Measurements from ENCODE around the gene ZDHHC17. TPM values are rescaled to one million over a fixed set of nuclear protein-coding genes. Genes with fewer than 3 reads are reported as not detected.

Gene ZDHHC17, protein sequence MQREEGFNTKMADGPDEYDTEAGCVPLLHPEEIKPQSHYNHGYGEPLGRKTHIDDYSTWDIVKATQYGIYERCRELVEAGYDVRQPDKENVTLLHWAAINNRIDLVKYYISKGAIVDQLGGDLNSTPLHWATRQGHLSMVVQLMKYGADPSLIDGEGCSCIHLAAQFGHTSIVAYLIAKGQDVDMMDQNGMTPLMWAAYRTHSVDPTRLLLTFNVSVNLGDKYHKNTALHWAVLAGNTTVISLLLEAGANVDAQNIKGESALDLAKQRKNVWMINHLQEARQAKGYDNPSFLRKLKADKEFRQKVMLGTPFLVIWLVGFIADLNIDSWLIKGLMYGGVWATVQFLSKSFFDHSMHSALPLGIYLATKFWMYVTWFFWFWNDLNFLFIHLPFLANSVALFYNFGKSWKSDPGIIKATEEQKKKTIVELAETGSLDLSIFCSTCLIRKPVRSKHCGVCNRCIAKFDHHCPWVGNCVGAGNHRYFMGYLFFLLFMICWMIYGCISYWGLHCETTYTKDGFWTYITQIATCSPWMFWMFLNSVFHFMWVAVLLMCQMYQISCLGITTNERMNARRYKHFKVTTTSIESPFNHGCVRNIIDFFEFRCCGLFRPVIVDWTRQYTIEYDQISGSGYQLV
- 42.0 and 50.4 TPM in 2 replicates for total RNA-seq

- H2AFZ ChIP-seq (ENCODE audit: low read length) = peak within 1 kb of the TSS; percentile 97
- DNase-seq (ENCODE audit: insufficient read length, low spot score, missing footprints) = peak; percentile 97
- H4K20me1 ChIP-seq (ENCODE audit: insufficient read depth, low read length) = peaks cover 27% of the 10 kb centered on the region
- peaks cover 15% of the 10 kb centered on the region for H3K4me1 ChIP-seq (ENCODE audit: insufficient read depth, low read length)
- no peak for TF ChIP-seq CTCF (IDR thresholded peaks at IDR 0.05; ENCODE audit: extremely low read depth, low read depth, low read length)
- H3K9me3 ChIP-seq (ENCODE audit: low read depth, low read length) = no peaks in the 10 kb centered on the region
- H3K27ac ChIP-seq (ENCODE audit: low read depth, low read length) = peak within 1 kb of the TSS; percentile 90
- peaks cover 46% of the 10 kb centered on the region for H3K79me2 ChIP-seq (ENCODE audit: insufficient read depth, low read length)
- peak within 1 kb of the TSS; percentile 98 for H3K4me3 ChIP-seq (ENCODE audit: insufficient read depth, low read length)
- no peaks in the 10 kb centered on the region for H3K27me3 ChIP-seq (ENCODE audit: insufficient read depth, low read length)
- peak within 1 kb of the TSS; percentile 94 for H3K4me2 ChIP-seq (ENCODE audit: insufficient read depth, low read length)
- no peaks in the 10 kb centered on the region for H3K36me3 ChIP-seq (ENCODE audit: insufficient read depth, low read length)
Measured at GRCh38 chr12:76763746-76764675, at the start of gene ZDHHC17. Gene ZDHHC17, plus strand, starts transcription at chr12:76764115. Its CDS starts 122 bp downstream, at chr12:76764237.

DNA sequence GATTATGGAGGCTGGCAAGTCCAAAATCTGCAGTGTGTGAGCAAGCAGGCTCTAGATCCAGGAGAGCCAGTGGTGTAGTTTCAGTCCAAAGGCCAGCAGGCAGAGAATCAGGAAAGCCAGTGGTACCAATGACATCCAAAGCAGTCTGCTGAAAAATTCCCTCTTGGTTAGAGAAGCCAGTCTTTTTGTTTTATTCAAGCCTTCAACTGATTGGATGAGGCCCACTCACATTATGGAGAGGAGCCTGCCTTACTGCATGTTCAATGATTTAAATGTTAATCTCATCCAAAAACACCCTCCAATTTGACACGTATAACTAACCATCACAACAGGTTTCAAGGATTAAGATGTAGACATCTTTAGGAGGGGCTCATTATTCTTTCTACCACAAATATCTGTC is 49.5 kb upstream of the ZDHHC17 start:
- no peaks in the 10 kb centered on the region for H3K9me3 ChIP-seq (ENCODE audit: low read depth, low read length)
- H3K27me3 ChIP-seq (ENCODE audit: insufficient read depth, low read length) = no peaks in the 10 kb centered on the region
- DNase-seq (ENCODE audit: insufficient read length, low spot score, missing footprints) = no peak
- no peak for TF ChIP-seq CTCF (IDR thresholded peaks at IDR 0.05; ENCODE audit: extremely low read depth, low read depth, low read length)
- H2AFZ ChIP-seq (ENCODE audit: low read length) = no peak overlapping the region
- H4K20me1 ChIP-seq (ENCODE audit: insufficient read depth, low read length) = no peaks in the 10 kb centered on the region
- no peak overlapping the region for H3K27ac ChIP-seq (ENCODE audit: low read depth, low read length)
- no peak overlapping the region for H3K4me2 ChIP-seq (ENCODE audit: insufficient read depth, low read length)
- H3K4me1 ChIP-seq (ENCODE audit: insufficient read depth, low read length) = peaks cover 27% of the 10 kb centered on the region
- H3K36me3 ChIP-seq (ENCODE audit: insufficient read depth, low read length) = no peaks in the 10 kb centered on the region
- H3K4me3 ChIP-seq (ENCODE audit: insufficient read depth, low read length) = no peak overlapping the region
- H3K79me2 ChIP-seq (ENCODE audit: insufficient read depth, low read length) = no peaks in the 10 kb centered on the region

DNA sequence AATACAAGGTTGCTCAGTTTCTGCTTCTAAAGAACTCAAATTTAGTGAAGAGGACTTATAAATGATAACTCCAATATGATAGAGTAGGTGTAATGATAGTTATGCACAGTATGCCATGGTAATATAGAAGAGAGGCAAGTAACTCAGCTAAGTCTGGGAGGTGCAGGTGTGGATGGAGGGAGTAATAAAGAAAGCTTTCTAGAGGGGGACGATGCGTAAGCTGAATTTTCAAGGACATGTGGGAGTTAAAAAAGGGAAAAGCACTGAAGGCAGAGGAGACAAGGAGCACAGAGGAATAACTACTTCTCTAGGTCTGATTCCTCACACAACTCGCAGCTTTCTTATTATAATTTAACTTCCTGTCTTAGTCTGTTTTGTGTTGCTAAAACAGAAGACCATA is 49.1 kb upstream of the ZDHHC17 start:
- no peak overlapping the region for H3K4me2 ChIP-seq (ENCODE audit: insufficient read depth, low read length)
- TF ChIP-seq CTCF (IDR thresholded peaks at IDR 0.05; ENCODE audit: extremely low read depth, low read depth, low read length) = no peak
- no peak overlapping the region for H2AFZ ChIP-seq (ENCODE audit: low read length)
- peaks cover 32% of the 10 kb centered on the region for H3K4me1 ChIP-seq (ENCODE audit: insufficient read depth, low read length)
- no peak overlapping the region for H3K4me3 ChIP-seq (ENCODE audit: insufficient read depth, low read length)
- no peaks in the 10 kb centered on the region for H4K20me1 ChIP-seq (ENCODE audit: insufficient read depth, low read length)
- H3K79me2 ChIP-seq (ENCODE audit: insufficient read depth, low read length) = no peaks in the 10 kb centered on the region
- DNase-seq (ENCODE audit: insufficient read length, low spot score, missing footprints) = no peak
- H3K27me3 ChIP-seq (ENCODE audit: insufficient read depth, low read length) = no peaks in the 10 kb centered on the region
- no peaks in the 10 kb centered on the region for H3K9me3 ChIP-seq (ENCODE audit: low read depth, low read length)
- no peak overlapping the region for H3K27ac ChIP-seq (ENCODE audit: low read depth, low read length)
- H3K36me3 ChIP-seq (ENCODE audit: insufficient read depth, low read length) = no peaks in the 10 kb centered on the region
